ENCODE results near the gene KCNS3. TPM values are rescaled to one million over a fixed set of nuclear protein-coding genes. Genes with fewer than 3 reads are reported as not detected.

The KCNS3 gene
- total and polyA plus RNA-seq, 2 donors (not counting 1 experiment from before 2014, with no cell fraction given) = 3.0 to 6.3 TPM

DNA sequence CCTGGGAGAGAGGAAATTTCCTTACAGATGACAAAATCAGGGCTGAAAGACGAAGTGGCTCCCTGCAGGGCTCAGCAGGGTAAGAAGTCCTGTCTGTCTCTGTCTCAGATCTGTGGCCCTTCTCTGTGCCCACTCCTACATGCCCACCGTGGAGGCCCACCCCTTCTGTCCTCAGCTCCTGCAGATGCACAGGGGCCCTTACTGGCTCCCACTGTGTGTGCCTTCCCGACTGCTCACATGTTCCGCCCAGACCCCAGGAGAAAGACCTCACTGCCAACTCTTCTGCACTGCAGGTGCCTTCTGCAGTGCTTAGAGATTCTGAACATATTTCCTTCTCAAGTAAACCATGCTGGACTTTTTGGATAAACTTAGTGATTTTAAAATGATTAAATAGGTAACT is 1.9 kb upstream of the KCNS3 start:
- DNase-seq (ENCODE audit: low read depth in 2 of 2) = no peak
- Histone ChIP-seq H4K20me1 (ENCODE audit: control insufficient read depth, extremely low read depth, insufficient read depth, low read length) (no peaks in the 10 kb centered on the region), H3K27ac (ENCODE audit: insufficient read depth, low read length) (no peak overlapping the region), H3K4me3 (replicated peaks in 1 of 4; ENCODE audit: control extremely low read depth in 1 of 4, insufficient read depth in 1 of 4, low read depth in 3 of 4, low read length in 4 of 4) (no peak overlapping the region), H2AFZ (ENCODE audit: low read length) (no peak overlapping the region), H3K79me2 (ENCODE audit: control insufficient read depth, insufficient read depth, low read length) (no peaks in the 10 kb centered on the region), H3K4me1 (ENCODE audit: control insufficient read depth, extremely low read depth, insufficient read depth, low read length) (peaks cover 5% of the 10 kb centered on the region), H3K27me3 (ENCODE audit: control insufficient read depth, insufficient read depth, low read length) (peaks cover 23% of the 10 kb centered on the region), H3K4me2 (ENCODE audit: extremely low read depth, insufficient read depth, low read length) (no peak overlapping the region), H3K9ac (ENCODE audit: insufficient read depth, low read length) (no peak overlapping the region), H3K36me3 (ENCODE audit: control insufficient read depth, insufficient read depth, low read length) (no peaks in the 10 kb centered on the region), H3K9me3 (ENCODE audit: control insufficient read depth, insufficient read depth, low read depth, low read length) (no peaks in the 10 kb centered on the region)
- TF ChIP-seq, protein P1, sequence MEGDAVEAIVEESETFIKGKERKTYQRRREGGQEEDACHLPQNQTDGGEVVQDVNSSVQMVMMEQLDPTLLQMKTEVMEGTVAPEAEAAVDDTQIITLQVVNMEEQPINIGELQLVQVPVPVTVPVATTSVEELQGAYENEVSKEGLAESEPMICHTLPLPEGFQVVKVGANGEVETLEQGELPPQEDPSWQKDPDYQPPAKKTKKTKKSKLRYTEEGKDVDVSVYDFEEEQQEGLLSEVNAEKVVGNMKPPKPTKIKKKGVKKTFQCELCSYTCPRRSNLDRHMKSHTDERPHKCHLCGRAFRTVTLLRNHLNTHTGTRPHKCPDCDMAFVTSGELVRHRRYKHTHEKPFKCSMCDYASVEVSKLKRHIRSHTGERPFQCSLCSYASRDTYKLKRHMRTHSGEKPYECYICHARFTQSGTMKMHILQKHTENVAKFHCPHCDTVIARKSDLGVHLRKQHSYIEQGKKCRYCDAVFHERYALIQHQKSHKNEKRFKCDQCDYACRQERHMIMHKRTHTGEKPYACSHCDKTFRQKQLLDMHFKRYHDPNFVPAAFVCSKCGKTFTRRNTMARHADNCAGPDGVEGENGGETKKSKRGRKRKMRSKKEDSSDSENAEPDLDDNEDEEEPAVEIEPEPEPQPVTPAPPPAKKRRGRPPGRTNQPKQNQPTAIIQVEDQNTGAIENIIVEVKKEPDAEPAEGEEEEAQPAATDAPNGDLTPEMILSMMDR (conservative IDR thresholded peaks at IDR 0.05 in 1 of 2, IDR thresholded peaks at IDR 0.05 in 1 of 2; ENCODE audit: low read depth in 1 of 2, low read length in 2 of 2) = no peak
- TF ChIP-seq EZH2 (IDR thresholded peaks at IDR 0.05; ENCODE audit: low read length, missing control alignments) = no peak

DNA sequence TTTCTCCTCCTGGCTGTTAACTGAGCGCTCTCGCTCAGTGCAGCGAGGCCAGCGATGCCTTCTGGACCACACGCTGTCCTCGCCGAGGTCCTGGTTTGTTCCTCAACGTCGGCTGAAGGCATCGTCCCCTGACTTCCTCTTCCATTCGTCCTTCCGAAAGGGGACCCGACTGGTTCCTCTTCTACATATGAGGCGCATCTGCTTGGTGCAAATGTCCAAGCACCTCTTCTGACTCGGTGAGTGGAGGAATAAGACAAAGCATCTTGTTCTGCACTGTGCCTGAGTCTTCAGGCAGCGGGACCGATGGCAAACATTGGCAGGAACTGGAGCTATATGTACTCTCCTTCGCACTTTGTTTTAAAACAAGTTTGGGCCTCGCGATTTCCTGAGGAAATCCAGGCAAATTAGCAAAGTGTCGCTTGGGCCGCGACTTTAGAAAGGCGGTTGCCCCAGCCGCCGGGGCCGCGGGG is 621 bp upstream of the KCNS3 start:
- peak overlapping the region; percentile 77 for H3K4me2 ChIP-seq (ENCODE audit: extremely low read depth, insufficient read depth, low read length)
- peak; percentile 41 for TF ChIP-seq EZH2 (IDR thresholded peaks at IDR 0.05; ENCODE audit: low read length, missing control alignments)
- TF ChIP-seq, protein P1 (conservative IDR thresholded peaks at IDR 0.05 in 1 of 2, IDR thresholded peaks at IDR 0.05 in 1 of 2; ENCODE audit: low read depth in 1 of 2, low read length in 2 of 2) = no peak
- H4K20me1 ChIP-seq (ENCODE audit: control insufficient read depth, extremely low read depth, insufficient read depth, low read length) = no peaks in the 10 kb centered on the region
- no peaks in the 10 kb centered on the region for H3K79me2 ChIP-seq (ENCODE audit: control insufficient read depth, insufficient read depth, low read length)
- no peak overlapping the region for H3K27ac ChIP-seq (ENCODE audit: insufficient read depth, low read length)
- H3K9ac ChIP-seq (ENCODE audit: insufficient read depth, low read length) = no peak overlapping the region
- H2AFZ ChIP-seq (ENCODE audit: low read length) = peak overlapping the region; percentile 60
- peaks cover 23% of the 10 kb centered on the region for H3K27me3 ChIP-seq (ENCODE audit: control insufficient read depth, insufficient read depth, low read length)
- no peaks in the 10 kb centered on the region for H3K9me3 ChIP-seq (ENCODE audit: control insufficient read depth, insufficient read depth, low read depth, low read length)
- DNase-seq (ENCODE audit: low read depth in 2 of 2) = peak in 1 of 2 donors; percentile 19
- peak overlapping the region; percentile 17 to 59 (median 36) for H3K4me3 ChIP-seq (replicated peaks in 1 of 4; ENCODE audit: control extremely low read depth in 1 of 4, insufficient read depth in 1 of 4, low read depth in 3 of 4, low read length in 4 of 4)
- H3K36me3 ChIP-seq (ENCODE audit: control insufficient read depth, insufficient read depth, low read length) = no peaks in the 10 kb centered on the region
- peaks cover 5% of the 10 kb centered on the region for H3K4me1 ChIP-seq (ENCODE audit: control insufficient read depth, extremely low read depth, insufficient read depth, low read length)

DNA sequence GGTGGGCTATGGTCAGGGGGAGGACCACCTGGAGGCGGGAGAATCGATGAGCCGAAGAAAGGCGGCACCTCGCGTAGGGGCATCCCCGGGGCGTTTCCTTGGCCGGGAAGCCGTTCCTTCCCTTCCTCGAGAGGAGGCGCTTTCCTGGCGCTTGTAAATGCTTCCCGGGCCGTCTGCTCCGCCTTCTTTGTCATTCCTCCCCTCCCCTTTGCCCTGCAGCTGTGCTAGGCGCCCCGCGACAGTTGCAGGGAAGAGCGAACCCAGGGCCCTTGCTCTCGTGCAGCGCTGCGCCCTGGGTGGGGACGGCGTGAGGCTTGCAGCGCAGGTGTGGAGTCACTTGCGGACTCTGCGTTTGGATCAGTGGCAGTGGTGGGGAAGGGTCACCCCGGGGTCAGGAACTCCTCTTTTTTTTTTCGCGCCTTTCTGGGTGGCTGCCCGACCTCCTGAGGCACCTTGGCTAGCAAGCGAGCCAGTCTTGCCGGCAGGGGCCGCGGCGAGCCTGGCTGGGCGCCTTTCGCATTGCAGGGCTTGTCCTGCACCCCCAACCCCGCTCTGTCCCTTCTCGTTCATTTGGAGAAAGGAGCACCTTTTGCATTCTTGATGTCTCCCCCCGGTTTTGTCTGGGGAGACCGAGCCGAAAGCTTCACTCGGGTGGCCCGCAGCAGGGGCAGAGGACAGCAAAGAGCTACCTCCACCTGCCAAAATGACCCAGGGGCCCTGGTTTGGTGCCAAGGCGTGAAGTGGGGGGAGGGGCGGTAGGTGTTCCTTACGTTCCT is 858 bp downstream of the KCNS3 start:
- peak overlapping the region; percentile 65 for H2AFZ ChIP-seq (ENCODE audit: low read length)
- no peaks in the 10 kb centered on the region for H3K9me3 ChIP-seq (ENCODE audit: control insufficient read depth, insufficient read depth, low read depth, low read length)
- H3K4me3 ChIP-seq (replicated peaks in 1 of 4; ENCODE audit: control extremely low read depth in 1 of 4, insufficient read depth in 1 of 4, low read depth in 3 of 4, low read length in 4 of 4) = peak overlapping the region; percentile 60 to 68 (median 62)
- H3K27ac ChIP-seq (ENCODE audit: insufficient read depth, low read length) = no peak overlapping the region
- H3K27me3 ChIP-seq (ENCODE audit: control insufficient read depth, insufficient read depth, low read length) = peaks cover 21% of the 10 kb centered on the region
- TF ChIP-seq, protein P1 (conservative IDR thresholded peaks at IDR 0.05 in 1 of 2, IDR thresholded peaks at IDR 0.05 in 1 of 2; ENCODE audit: low read depth in 1 of 2, low read length in 2 of 2) = peak in 1 of 2 donors; percentile 33
- TF ChIP-seq EZH2 (IDR thresholded peaks at IDR 0.05; ENCODE audit: low read length, missing control alignments) = no peak
- H3K4me1 ChIP-seq (ENCODE audit: control insufficient read depth, extremely low read depth, insufficient read depth, low read length) = peaks cover 5% of the 10 kb centered on the region
- peak overlapping the region; percentile 51 for H3K9ac ChIP-seq (ENCODE audit: insufficient read depth, low read length)
- no peaks in the 10 kb centered on the region for H3K36me3 ChIP-seq (ENCODE audit: control insufficient read depth, insufficient read depth, low read length)
- no peaks in the 10 kb centered on the region for H4K20me1 ChIP-seq (ENCODE audit: control insufficient read depth, extremely low read depth, insufficient read depth, low read length)
- DNase-seq (ENCODE audit: low read depth in 2 of 2) = peak; percentile 52 to 62
- no peaks in the 10 kb centered on the region for H3K79me2 ChIP-seq (ENCODE audit: control insufficient read depth, insufficient read depth, low read length)
- H3K4me2 ChIP-seq (ENCODE audit: extremely low read depth, insufficient read depth, low read length) = peak overlapping the region; percentile 85
